ENCODE data around the gene FOXP1. TPM values are rescaled to one million over a fixed set of nuclear protein-coding genes. Genes with fewer than 3 reads are reported as not detected.

Gene FOXP1
- total RNA-seq, 1 experiment from 2014 or later, result 2.9 TPM

GRCh38 chr3:71541313-71541712, 42.2 kb downstream of the FOXP1 start:
- in situ Hi-C loops (cut with HindIII; ENCODE audit: low pct_unique_long_range_greater_than_20kb, low sequenced_read_pairs) (no loop called here), intact Hi-C loops (cut with micrococcal nuclease; ENCODE audit: unreplicated experiment) (no loop called here)
- no TSS peak for BruUV-seq (replicated peaks)
- TF ChIP-seq REST (IDR thresholded peaks at IDR 0.05; ENCODE audit: insufficient read depth in 1 of 2, low read depth in 2 of 2, low read length in 1 of 2), result no peak
- no peak for TF ChIP-seq SIN3A (IDR thresholded peaks at IDR 0.05; ENCODE audit: borderline replicate concordance, insufficient read depth, low read depth, low read length)
- no peak for TF ChIP-seq CTCF (IDR thresholded peaks at IDR 0.05)
- TF ChIP-seq POLR2AphosphoS5 (IDR thresholded peaks at IDR 0.05; ENCODE audit: low read depth, low read length), result no peak
- TF ChIP-seq TCF7L2 (IDR thresholded peaks at IDR 0.05; ENCODE audit: low read depth, low read length), result no peak
- no peaks in the 10 kb centered on the region for H3K36me3 ChIP-seq (ENCODE audit: control insufficient read depth, insufficient read depth, low read length)
- ChIA-PET POLR2A (no interaction called here), CTCF (no interaction called here)
- DNase-seq (ENCODE audit: low read depth, low spot score) (no peak), ATAC-seq (no peak)
- H3K27ac ChIP-seq (ENCODE audit: low read length), result no peak overlapping the region
- no peaks in the 10 kb centered on the region for H3K4me1 ChIP-seq (ENCODE audit: control insufficient read depth, insufficient read depth, low read length)
- no peaks in the 10 kb centered on the region for H3K27me3 ChIP-seq (ENCODE audit: control insufficient read depth, insufficient read depth, low read length)
- no peak overlapping the region for H3K4me3 ChIP-seq (ENCODE audit: low read depth in 2 of 2, low read length in 2 of 2)
- H3K9me3 ChIP-seq (ENCODE audit: control insufficient read depth, insufficient read depth, low read depth, low read length), result no peaks in the 10 kb centered on the region

GRCh38 chr3:71537211-71537611, 46.3 kb downstream of the FOXP1 start:
- in situ Hi-C loops (cut with HindIII; ENCODE audit: low pct_unique_long_range_greater_than_20kb, low sequenced_read_pairs) (no loop called here), intact Hi-C loops (cut with micrococcal nuclease; ENCODE audit: unreplicated experiment) (no loop called here)
- H3K36me3 ChIP-seq (ENCODE audit: control insufficient read depth, insufficient read depth, low read length), result no peaks in the 10 kb centered on the region
- DNase-seq (ENCODE audit: low read depth, low spot score) (no peak), ATAC-seq (no peak)
- TF ChIP-seq SIN3A (IDR thresholded peaks at IDR 0.05; ENCODE audit: borderline replicate concordance, insufficient read depth, low read depth, low read length) (no peak), REST (IDR thresholded peaks at IDR 0.05; ENCODE audit: insufficient read depth in 1 of 2, low read depth in 2 of 2, low read length in 1 of 2) (no peak), TCF7L2 (IDR thresholded peaks at IDR 0.05; ENCODE audit: low read depth, low read length) (no peak), CTCF (IDR thresholded peaks at IDR 0.05) (no peak), POLR2AphosphoS5 (IDR thresholded peaks at IDR 0.05; ENCODE audit: low read depth, low read length) (no peak)
- ChIA-PET POLR2A (no interaction called here), CTCF (no interaction called here)
- no peaks in the 10 kb centered on the region for H3K27me3 ChIP-seq (ENCODE audit: control insufficient read depth, insufficient read depth, low read length)
- no peak overlapping the region for H3K27ac ChIP-seq (ENCODE audit: low read length)
- no peaks in the 10 kb centered on the region for H3K4me1 ChIP-seq (ENCODE audit: control insufficient read depth, insufficient read depth, low read length)
- H3K4me3 ChIP-seq (ENCODE audit: low read depth in 2 of 2, low read length in 2 of 2), result no peak overlapping the region
- no peaks in the 10 kb centered on the region for H3K9me3 ChIP-seq (ENCODE audit: control insufficient read depth, insufficient read depth, low read depth, low read length)
- no TSS peak for BruUV-seq (replicated peaks)

Measured in Panc1 (cell line).